CD8-positive, alpha-beta memory T cell (primary cell): ENCODE data around the gene CD96. TPM values are rescaled to one million over a fixed set of nuclear protein-coding genes. Genes with fewer than 3 reads are reported as not detected.

ENCODE experiments used
- CTCF ChIA-PET: fragments of 350-600 bp; sonication (Branson Sonifier 250); formaldehyde crosslinking; loops from one replicate; lab custom pipeline; 2021; ENCODE audit warnings: antibody characterized with exemption; lab: Charles Lee
- POLR2A ChIA-PET: fragments of 350-600 bp; sonication (Branson Sonifier 250); formaldehyde crosslinking; loops from one replicate; lab custom pipeline; 2021; ENCODE audit warnings: antibody characterized with exemption; lab: Charles Lee
- DNase-seq, 5 donors: peaks; one replicate each; pipeline versions ENCODE4 v3.0.0 to v3.0.0-alpha.2; 2020 to 2022; ENCODE audit warnings: mixed read lengths in 1 of 5
- H3K27ac ChIP-seq: one replicate; pipeline ENCODE4 v1.7.0; 2013; ENCODE audit warnings: low read depth, mild to moderate bottlenecking, low read length, moderate library complexity
- H3K27me3 ChIP-seq: 2 replicates; pipeline ENCODE4 v1.7.0; 2013; ENCODE audit warnings: low read length, mild to moderate bottlenecking; ENCODE audit not compliant: insufficient read depth, poor library complexity, severe bottlenecking
- H3K36me3 ChIP-seq: 2 replicates; pipeline ENCODE4 v1.7.0; 2013; ENCODE audit warnings: mild to moderate bottlenecking, low read length, moderate library complexity; ENCODE audit not compliant: insufficient read depth
- H3K4me1 ChIP-seq: 2 replicates; pipeline ENCODE4 v1.7.0; 2013; ENCODE audit warnings: mild to moderate bottlenecking, low read length, moderate library complexity; ENCODE audit not compliant: insufficient read depth
- H3K4me3 ChIP-seq: 2 replicates; pipeline ENCODE4 v1.7.0; 2013; ENCODE audit warnings: mild to moderate bottlenecking, low read length
- H3K9me3 ChIP-seq: 2 replicates; pipeline ENCODE4 v1.7.0; 2013; ENCODE audit warnings: mild to moderate bottlenecking, low read length
- H3K27ac Mint-ChIP-seq, 8 donors: one replicate each; pipeline ENCODE4 v1.8.0; 2020 to 2021; ENCODE audit warnings: mixed read lengths in 8 of 8, mild to moderate bottlenecking in 6 of 8, inconsistent platforms in 3 of 8, moderate library complexity in 3 of 8
- H3K27me3 Mint-ChIP-seq, 2 donors: one replicate each; pipeline ENCODE4 v1.8.0; 2020 to 2021; ENCODE audit warnings: mixed read lengths in 2 of 2, mild to moderate bottlenecking in 1 of 2, moderate library complexity in 1 of 2
- H3K36me3 Mint-ChIP-seq, 3 donors: one replicate each; pipeline ENCODE4 v1.8.0; 2020 to 2021; ENCODE audit warnings: mixed read lengths in 3 of 3, inconsistent platforms in 1 of 3, mild to moderate bottlenecking in 1 of 3
- H3K4me1 Mint-ChIP-seq, 3 donors: one replicate each; pipeline ENCODE4 v1.8.0; 2020 to 2021; ENCODE audit warnings: mixed read lengths in 3 of 3, inconsistent platforms in 1 of 3, mild to moderate bottlenecking in 1 of 3
- H3K4me3 Mint-ChIP-seq, 7 donors: one replicate each; pipeline ENCODE4 v1.8.0; 2020 to 2021; ENCODE audit warnings: mixed read lengths in 7 of 7, mild to moderate bottlenecking in 6 of 7, moderate library complexity in 4 of 7, inconsistent platforms in 2 of 7
- H3K9me3 Mint-ChIP-seq, 5 donors: one replicate each; pipeline ENCODE4 v1.8.0; 2020 to 2022; ENCODE audit warnings: mixed read lengths in 5 of 5, mild to moderate bottlenecking in 3 of 5, moderate library complexity in 2 of 5, inconsistent platforms in 1 of 5
- polyA plus RNA-seq: library from polyadenylated mRNA; unstranded; fragments of 300-500 nt; fragmentation: Illumina TruSeq; gene quantifications from one replicate; pipeline ENCODE4 v1.2.3, GENCODE V29; 2021
- total RNA-seq, 2 experiments: library from RNA; stranded (reverse); gene quantifications; one replicate each; pipeline ENCODE4 v1.2.3, GENCODE V29; 2021

CD96 gene
- total and polyA plus RNA-seq, 3 experiments from 2014 or later, result 69.1 to 262 (median 80.9) TPM

- DNase-seq, result peak; percentile 44 to 77 (median 58)
- H3K36me3 ChIP-seq, result no peaks in the 10 kb centered on the region
- CTCF ChIA-PET, result interaction anchor here (0.7 to 3.8 kb wide), 10 partner anchors 11 to 1229 kb away, joined by 3 to 18 read pairs (median 3); no protein-coding TSS in a partner anchor
- POLR2A ChIA-PET, result interaction anchor here (1.2 kb wide), 1 partner anchor 8 kb away, joined by 3 read pairs; no protein-coding TSS in a partner anchor
- peaks cover 0 to 24% (median 0%) of the 10 kb centered on the region in 3 donors for H3K36me3 Mint-ChIP-seq
- no peaks in the 10 kb centered on the region for H3K9me3 ChIP-seq
- no peaks in the 10 kb centered on the region for H3K27me3 Mint-ChIP-seq
- H3K4me3 ChIP-seq, result peak overlapping the region; percentile 52
- H3K4me1 Mint-ChIP-seq, result peaks cover 48 to 71% (median 67%) of the 10 kb centered on the region in 3 donors
- no peak overlapping the region for H3K27ac ChIP-seq
- H3K27me3 ChIP-seq, result no peaks in the 10 kb centered on the region
- no peaks in the 10 kb centered on the region for H3K9me3 Mint-ChIP-seq
- peak overlapping the region in 7 of 8 donors; percentile 78 to 99 (median 93) for H3K27ac Mint-ChIP-seq
- H3K4me3 Mint-ChIP-seq, result peak overlapping the region; percentile 72 to 88 (median 82)
- H3K4me1 ChIP-seq, result peaks cover 43% of the 10 kb centered on the region
Observed at GRCh38 chr3:111539351-111540331, 2.4 kb upstream of the CD96 start.

GRCh38 chr3:111541391-111541790, 606 bp upstream of the CD96 start:
- Mint-ChIP-seq H3K4me3 (peak overlapping the region in 2 of 7 donors; percentile 91 to 97), H3K36me3 (peaks cover 0 to 41% (median 4%) of the 10 kb centered on the region in 3 donors)
- CTCF ChIA-PET, result interaction anchor here (0.6 to 3.8 kb wide), 4 partner anchors 75 to 1227 kb away, joined by 3 to 18 read pairs (median 9); no protein-coding TSS in a partner anchor

GRCh38 chr3:111542611-111543300, 759 bp downstream of the CD96 start:
- Histone ChIP-seq H3K4me1 (peaks cover 72% of the 10 kb centered on the region), H3K27me3 (no peaks in the 10 kb centered on the region), H3K36me3 (no peaks in the 10 kb centered on the region), H3K9me3 (no peaks in the 10 kb centered on the region), H3K4me3 (peak overlapping the region; percentile 63), H3K27ac (peak overlapping the region; percentile 77)
- Mint-ChIP-seq H3K4me3 (peak overlapping the region in 2 of 7 donors; percentile 91 to 97), H3K4me1 (peaks cover 43 to 77% (median 77%) of the 10 kb centered on the region in 3 donors), H3K36me3 (peaks cover 0 to 49% (median 6%) of the 10 kb centered on the region in 3 donors), H3K27ac (peak overlapping the region in 4 of 8 donors; percentile 97 to 99 (median 99)), H3K27me3 (no peaks in the 10 kb centered on the region), H3K9me3 (no peaks in the 10 kb centered on the region)
- ChIA-PET POLR2A (interaction anchor here (0.5 to 1.4 kb wide), 4 partner anchors 8 to 436 kb away, joined by 3 to 6 read pairs (median 3); partner anchors contain the start of gene ABHD10), CTCF (interaction anchor here (1.5 kb wide), 1 partner anchor 74 kb away, joined by 6 read pairs; no protein-coding TSS in a partner anchor)
- peak in 1 of 5 donors; percentile 25 for DNase-seq

More at GRCh38 chr3:111541391-111541790, 606 bp upstream of the CD96 start:
- no peak for DNase-seq
- Histone ChIP-seq H3K9me3 (no peaks in the 10 kb centered on the region), H3K36me3 (no peaks in the 10 kb centered on the region), H3K4me3 (no peak overlapping the region), H3K27ac (peak overlapping the region; percentile 77), H3K27me3 (no peaks in the 10 kb centered on the region), H3K4me1 (peaks cover 61% of the 10 kb centered on the region)
- H3K4me1 Mint-ChIP-seq, result peaks cover 52 to 75% (median 66%) of the 10 kb centered on the region in 3 donors
- no peaks in the 10 kb centered on the region for H3K27me3 Mint-ChIP-seq
- no peaks in the 10 kb centered on the region for H3K9me3 Mint-ChIP-seq
- peak overlapping the region in 4 of 8 donors; percentile 97 to 99 (median 99) for H3K27ac Mint-ChIP-seq
- POLR2A ChIA-PET, result interaction anchor here (0.7 kb wide), 1 partner anchor 62 kb away, joined by 3 read pairs; no protein-coding TSS in a partner anchor

DNA sequence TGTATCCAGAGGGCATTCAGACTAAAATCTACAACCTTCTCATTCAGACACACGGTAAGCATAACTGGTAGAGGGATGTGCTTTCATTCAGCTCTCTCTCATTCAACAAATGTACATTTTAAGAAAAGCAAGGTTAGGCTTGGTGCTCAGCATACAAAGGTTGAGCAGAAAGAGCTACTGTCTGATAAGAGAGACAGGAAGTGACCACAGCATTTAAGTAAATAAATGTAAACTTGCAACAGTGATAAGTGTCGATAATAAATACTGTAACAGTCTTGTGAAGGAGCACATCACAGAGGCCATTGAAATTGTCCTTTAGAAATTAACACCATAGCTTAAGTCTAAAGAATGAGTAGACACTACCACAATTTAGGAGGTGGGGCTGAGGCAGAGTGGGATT, 3.4 kb downstream of the CD96 start:
- H3K4me3 ChIP-seq, result peak overlapping the region; percentile 52
- peak overlapping the region in 4 of 8 donors; percentile 97 to 99 (median 98) for H3K27ac Mint-ChIP-seq
- H3K9me3 ChIP-seq, result no peaks in the 10 kb centered on the region
- H3K27me3 ChIP-seq, result no peaks in the 10 kb centered on the region
- ChIA-PET CTCF (interaction anchor here (1.1 kb wide), 1 partner anchor 71 kb away, joined by 5 read pairs; no protein-coding TSS in a partner anchor), POLR2A (interaction anchor here (2.9 kb wide), 1 partner anchor 65 kb away, joined by 8 read pairs; no protein-coding TSS in a partner anchor)
- H3K36me3 Mint-ChIP-seq, result peaks cover 0 to 49% (median 6%) of the 10 kb centered on the region in 3 donors
- H3K4me1 ChIP-seq, result peaks cover 74% of the 10 kb centered on the region
- peaks cover 19 to 53% (median 52%) of the 10 kb centered on the region in 3 donors for H3K4me1 Mint-ChIP-seq
- no peaks in the 10 kb centered on the region for H3K27me3 Mint-ChIP-seq
- peak overlapping the region in 1 of 7 donors; percentile 97 for H3K4me3 Mint-ChIP-seq
- DNase-seq, result no peak
- no peaks in the 10 kb centered on the region for H3K9me3 Mint-ChIP-seq
- peak overlapping the region; percentile 73 for H3K27ac ChIP-seq
- no peaks in the 10 kb centered on the region for H3K36me3 ChIP-seq

GRCh38 chr3:111547631-111548030, 5.6 kb downstream of the CD96 start:
- no peaks in the 10 kb centered on the region for H3K27me3 Mint-ChIP-seq
- H3K4me3 ChIP-seq, result peak overlapping the region; percentile 31
- ChIA-PET CTCF (interaction anchor here (2.4 kb wide), 1 partner anchor 69 kb away, joined by 12 read pairs; no protein-coding TSS in a partner anchor), POLR2A (interaction anchor here (1.0 kb wide), 1 partner anchor 9 kb away, joined by 3 read pairs; no protein-coding TSS in a partner anchor)
- peaks cover 0 to 37% (median 34%) of the 10 kb centered on the region in 3 donors for H3K4me1 Mint-ChIP-seq
- H3K4me3 Mint-ChIP-seq, result no peak overlapping the region
- peak overlapping the region; percentile 46 for H3K27ac ChIP-seq
- H3K4me1 ChIP-seq, result peaks cover 80% of the 10 kb centered on the region
- H3K36me3 ChIP-seq, result no peaks in the 10 kb centered on the region
- no peaks in the 10 kb centered on the region for H3K9me3 Mint-ChIP-seq
- H3K27ac Mint-ChIP-seq, result peak overlapping the region in 1 of 8 donors; percentile 71
- no peaks in the 10 kb centered on the region for H3K9me3 ChIP-seq
- no peaks in the 10 kb centered on the region for H3K27me3 ChIP-seq
- H3K36me3 Mint-ChIP-seq, result peaks cover 3 to 42% (median 14%) of the 10 kb centered on the region in 3 donors
- DNase-seq, result peak in 3 of 5 donors; percentile 63 to 85 (median 70)

GRCh38 chr3:111548092-111548491, 6.1 kb downstream of the CD96 start:
- Histone ChIP-seq H3K4me1 (peaks cover 82% of the 10 kb centered on the region), H3K27me3 (no peaks in the 10 kb centered on the region), H3K27ac (peak overlapping the region; percentile 46), H3K9me3 (no peaks in the 10 kb centered on the region), H3K36me3 (no peaks in the 10 kb centered on the region), H3K4me3 (peak overlapping the region; percentile 31)
- ChIA-PET POLR2A (interaction anchor here (1.0 kb wide), 1 partner anchor 9 kb away, joined by 3 read pairs; no protein-coding TSS in a partner anchor), CTCF (interaction anchor here (2.4 kb wide), 1 partner anchor 69 kb away, joined by 12 read pairs; no protein-coding TSS in a partner anchor)
- Mint-ChIP-seq H3K36me3 (peaks cover 3 to 38% (median 14%) of the 10 kb centered on the region in 3 donors), H3K4me1 (peaks cover 0 to 40% (median 36%) of the 10 kb centered on the region in 3 donors), H3K4me3 (no peak overlapping the region), H3K27me3 (no peaks in the 10 kb centered on the region), H3K27ac (peak overlapping the region in 1 of 8 donors; percentile 71), H3K9me3 (no peaks in the 10 kb centered on the region)
- no peak for DNase-seq

GRCh38 chr3:111548756-111549155, 6.8 kb downstream of the CD96 start:
- ChIA-PET POLR2A (no interaction called here), CTCF (interaction anchor here (2.4 kb wide), 1 partner anchor 68 kb away, joined by 12 read pairs; no protein-coding TSS in a partner anchor)
- Mint-ChIP-seq H3K4me3 (no peak overlapping the region), H3K4me1 (peaks cover 0 to 43% (median 40%) of the 10 kb centered on the region in 3 donors), H3K36me3 (peaks cover 3 to 34% (median 14%) of the 10 kb centered on the region in 3 donors), H3K27me3 (no peaks in the 10 kb centered on the region), H3K27ac (peak overlapping the region in 1 of 8 donors; percentile 71), H3K9me3 (no peaks in the 10 kb centered on the region)
- H3K27me3 ChIP-seq, result no peaks in the 10 kb centered on the region
- no peak for DNase-seq
- no peak overlapping the region for H3K27ac ChIP-seq
- no peaks in the 10 kb centered on the region for H3K36me3 ChIP-seq
- H3K9me3 ChIP-seq, result no peaks in the 10 kb centered on the region
- H3K4me3 ChIP-seq, result peak overlapping the region; percentile 31
- peaks cover 89% of the 10 kb centered on the region for H3K4me1 ChIP-seq
